H9 (cell line): Measurements from ENCODE around the gene SEC61A1. TPM values are rescaled to one million over a fixed set of nuclear protein-coding genes. Genes with fewer than 3 reads are reported as not detected.

Experiments used
- DNase-seq: peaks from one replicate; pipeline ENCODE4 v3.0.0-alpha.2; 2017
- H2AFZ ChIP-seq: one replicate; pipeline ENCODE4 v1.6.1; 2013; ENCODE audit warnings: mild to moderate bottlenecking, low read length, control low read depth, moderate library complexity
- H2AK5ac ChIP-seq: 2 replicates; pipeline ENCODE4 v1.6.1; 2013; ENCODE audit warnings: low read length, control low read depth, mixed read lengths; ENCODE audit not compliant: insufficient read length
- H2BK120ac ChIP-seq: one replicate; pipeline ENCODE4 v1.6.1; 2013; ENCODE audit warnings: low read depth, mild to moderate bottlenecking, low read length, control low read depth, inconsistent platforms; ENCODE audit not compliant: poor library complexity, severe bottlenecking
- H2BK12ac ChIP-seq: 2 replicates; pipeline ENCODE4 v1.6.1; 2013; ENCODE audit warnings: low read length, control low read depth, mixed read lengths, low read depth; ENCODE audit not compliant: insufficient read length
- H2BK15ac ChIP-seq: 2 replicates; pipeline ENCODE4 v1.6.1; 2013; ENCODE audit warnings: low read depth, low read length, control low read depth
- H2BK20ac ChIP-seq: one replicate; pipeline ENCODE4 v1.6.1; 2013; ENCODE audit warnings: low read depth, mild to moderate bottlenecking, low read length, control low read depth, inconsistent platforms; ENCODE audit not compliant: poor library complexity, severe bottlenecking
- H2BK5ac ChIP-seq: 2 replicates; pipeline ENCODE4 v1.6.1; 2013; ENCODE audit warnings: low read length, control low read depth, mixed read lengths; ENCODE audit not compliant: insufficient read length
- H3K14ac ChIP-seq: 2 replicates; pipeline ENCODE4 v1.6.1; 2013; ENCODE audit warnings: low read length, control low read depth; ENCODE audit not compliant: insufficient read depth
- H3K18ac ChIP-seq: 2 replicates; pipeline ENCODE4 v1.6.1; 2013; ENCODE audit warnings: low read depth, mild to moderate bottlenecking, mixed read lengths, low read length, control low read depth; ENCODE audit not compliant: insufficient read length
- H3K23ac ChIP-seq: 2 replicates; pipeline ENCODE4 v1.6.1; 2013; ENCODE audit warnings: low read length, control low read depth, mixed read lengths, low read depth; ENCODE audit not compliant: insufficient read length
- H3K23me2 ChIP-seq: 2 replicates; pipeline ENCODE4 v1.6.1; 2013; ENCODE audit warnings: low read depth, mild to moderate bottlenecking, mixed read lengths, low read length, control low read depth; ENCODE audit not compliant: insufficient read length, poor library complexity, severe bottlenecking
- H3K27ac ChIP-seq: 2 replicates; pipeline ENCODE4 v1.5.1; 2013; ENCODE audit warnings: low read length, control low read depth, mixed read lengths, low read depth; ENCODE audit not compliant: insufficient read length
- H3K27me3 ChIP-seq: 2 replicates; pipeline ENCODE4 v1.6.1; 2013; ENCODE audit warnings: low read length, control low read depth, inconsistent platforms; ENCODE audit not compliant: insufficient read depth
- H3K4ac ChIP-seq: 2 replicates; pipeline ENCODE4 v1.6.1; 2013; ENCODE audit warnings: low read depth, mild to moderate bottlenecking, control low read depth, inconsistent platforms, low read length, moderate library complexity
- H3K4me1 ChIP-seq: 2 replicates; pipeline ENCODE4 v1.6.1; 2013; ENCODE audit warnings: low read length, control low read depth, inconsistent platforms; ENCODE audit not compliant: insufficient read depth
- H3K4me2 ChIP-seq: 2 replicates; pipeline ENCODE4 v1.6.1; 2013; ENCODE audit warnings: low read length, control low read depth, mixed read lengths; ENCODE audit not compliant: insufficient read length, insufficient read depth
- H3K56ac ChIP-seq: 2 replicates; pipeline ENCODE4 v1.6.1; 2013; ENCODE audit warnings: low read depth, mild to moderate bottlenecking, mixed read lengths, low read length, control low read depth; ENCODE audit not compliant: insufficient read length
- H3K79me1 ChIP-seq: 2 replicates; pipeline ENCODE4 v1.6.1; 2013; ENCODE audit warnings: low read depth, mild to moderate bottlenecking, moderate library complexity, low read length, control low read depth, inconsistent platforms; ENCODE audit not compliant: insufficient read depth, poor library complexity, severe bottlenecking
- H3K79me2 ChIP-seq: 2 replicates; pipeline ENCODE4 v1.6.1; 2013; ENCODE audit warnings: low read length, control low read depth, inconsistent platforms; ENCODE audit not compliant: insufficient read depth
- H3K9ac ChIP-seq: 2 replicates; pipeline ENCODE4 v1.6.1; 2013; ENCODE audit warnings: low read length, control low read depth, mixed read lengths; ENCODE audit not compliant: insufficient read length; ENCODE audit errors: extremely low read depth
- H3K9me3 ChIP-seq: one replicate; pipeline ENCODE4 v1.6.1; 2013; ENCODE audit warnings: low read depth, low read length, inconsistent platforms; ENCODE audit not compliant: control insufficient read depth
- H3T11ph ChIP-seq: one replicate; pipeline ENCODE4 v1.6.1; 2013; ENCODE audit warnings: mild to moderate bottlenecking, low read length, control low read depth, inconsistent platforms
- H4K20me1 ChIP-seq: one replicate; pipeline ENCODE4 v1.6.1; 2013; ENCODE audit not compliant: control insufficient read depth, insufficient read length, insufficient read depth
- H4K5ac ChIP-seq: 2 replicates; pipeline ENCODE4 v1.6.1; 2013; ENCODE audit warnings: low read depth, mild to moderate bottlenecking, mixed read lengths, low read length, control low read depth; ENCODE audit not compliant: insufficient read length
- H4K8ac ChIP-seq: replicated peaks from 2 replicates; pipeline ENCODE4 v1.6.1; 2013; ENCODE audit warnings: low read length, control low read depth, mixed read lengths, low read depth; ENCODE audit not compliant: insufficient read length
- H4K91ac ChIP-seq: 2 replicates; pipeline ENCODE4 v1.6.1; 2013; ENCODE audit warnings: low read depth, mild to moderate bottlenecking, moderate library complexity, mixed read lengths, low read length, control low read depth; ENCODE audit not compliant: insufficient read length
- H3K27ac Mint-ChIP-seq, 3 experiments: 2 replicates in 2 of 3; 3 replicates in 1 of 3; pipeline ENCODE4 v1.8.0; 2020 to 2021; ENCODE audit warnings: mixed read lengths in 3 of 3, mild to moderate bottlenecking in 1 of 3, moderate library complexity in 1 of 3
- H3K27me3 Mint-ChIP-seq: 2 replicates; pipeline ENCODE4 v1.8.0; 2021; ENCODE audit warnings: low read depth, mild to moderate bottlenecking, moderate library complexity, mixed read lengths
- H3K36me3 Mint-ChIP-seq, 3 experiments: 2 replicates in 2 of 3; 3 replicates in 1 of 3; pipeline ENCODE4 v1.8.0; 2020 to 2021; ENCODE audit warnings: low read depth in 3 of 3, mixed read lengths in 3 of 3; ENCODE audit not compliant: insufficient read depth in 1 of 3
- H3K4me1 Mint-ChIP-seq, 2 experiments: 2 replicates each; pipeline ENCODE4 v1.8.0; 2020; ENCODE audit warnings: mixed read lengths in 2 of 2
- H3K4me3 Mint-ChIP-seq, 2 experiments: 2 replicates in 1 of 2; 3 replicates in 1 of 2; pipeline ENCODE4 v1.8.0; 2020 to 2021; ENCODE audit warnings: mild to moderate bottlenecking in 2 of 2, mixed read lengths in 2 of 2, moderate library complexity in 1 of 2
- H3K9me3 Mint-ChIP-seq, 2 experiments: 2 replicates in 1 of 2; 3 replicates in 1 of 2; pipeline ENCODE4 v1.8.0; 2020; ENCODE audit warnings: mild to moderate bottlenecking in 2 of 2, mixed read lengths in 2 of 2, moderate library complexity in 1 of 2
- CTCF ChIP-seq: fragments of 200-600 bp; sonication (generic); conservative IDR thresholded peaks from 3 replicates; pipeline ENCODE4 v1.8.0; 2021; ENCODE audit warnings: antibody characterized with exemption, mild to moderate bottlenecking
- WGBS: extraction: QIAGEN DNeasy Blood & Tissue Kit; methylation state at CpG from one replicate; pipeline ENCODE4 v1.1.7; 2013; ENCODE audit warnings: missing lambda C conversion rate, low lambda C conversion rate, mixed read lengths; ENCODE audit not compliant: insufficient read length; ENCODE audit errors: extremely low coverage; 5-methylcytosine and 5-hydroxymethylcytosine counted together
- total RNA-seq: library from RNA; stranded (reverse); gene quantifications from 2 replicates; pipeline ENCODE4 v1.2.1, GENCODE V29; 2021

Gene SEC61A1
- total RNA-seq, 1 experiment from 2014 or later: 146 TPM

GRCh38 chr3:128107834-128108233 lies 55.6 kb downstream of the SEC61A1 start:
- Histone ChIP-seq H3K9me3 (no peaks in the 10 kb centered on the region), H3K9ac (no peak overlapping the region), H4K91ac (no peak overlapping the region), H3K27me3 (no peaks in the 10 kb centered on the region), H3K23ac (no peak overlapping the region), H2AFZ (no peak overlapping the region), H4K5ac (no peak overlapping the region), H2BK15ac (no peak overlapping the region), H3K79me2 (no peaks in the 10 kb centered on the region), H3K79me1 (no peaks in the 10 kb centered on the region), H3K23me2 (no peaks in the 10 kb centered on the region), H3K14ac (no peak overlapping the region), H2AK5ac (no peak overlapping the region), H4K20me1 (no peaks in the 10 kb centered on the region), H2BK5ac (no peak overlapping the region), H4K8ac (no peak overlapping the region), H3T11ph (no peak overlapping the region), H3K27ac (no peak overlapping the region), H3K18ac (no peak overlapping the region), H3K4ac (no peak overlapping the region), H2BK120ac (no peak overlapping the region), H3K4me1 (no peaks in the 10 kb centered on the region), H2BK12ac (no peak overlapping the region), H3K56ac (no peak overlapping the region), H3K4me2 (no peak overlapping the region), H2BK20ac (no peak overlapping the region)
- DNase-seq: no peak
- WGBS: no CpG with 5 or more reads among the region's 8 CpGs
- no peak for TF ChIP-seq CTCF
- H3K4me1 Mint-ChIP-seq: peaks cover 3 to 4% of the 10 kb centered on the region in 2 experiments; a peak in 1 of 4 replicates
- H3K27me3 Mint-ChIP-seq: no peaks in the 10 kb centered on the region
- H3K36me3 Mint-ChIP-seq: peaks cover 38 to 66% (median 64%) of the 10 kb centered on the region in 3 experiments
- no peak overlapping the region for H3K4me3 Mint-ChIP-seq
- no peaks in the 10 kb centered on the region for H3K9me3 Mint-ChIP-seq
- H3K27ac Mint-ChIP-seq: no peak overlapping the region
